A549 (cell line): Measurements from ENCODE around the gene SIGLECL1.

Source experiments
- CHD2 ChIP-seq: fragments of 150-350 bp; IDR thresholded peaks from 2 replicates; pipeline ENCODE4 v1.6.1; 2014; ENCODE audit warnings: low read length; ENCODE audit not compliant: partially characterized antibody
- CHD4 ChIP-seq: fragments of 200-600 bp; sonication (generic); IDR thresholded peaks from 2 replicates; pipeline ENCODE4 v1.6.1; 2016; ENCODE audit warnings: antibody characterized with exemption, mild to moderate bottlenecking, borderline replicate concordance
- EHMT2 ChIP-seq: fragments of 200-600 bp; sonication (generic); IDR thresholded peaks from 2 replicates; pipeline ENCODE4 v1.6.1; 2016; ENCODE audit warnings: antibody characterized with exemption, low read depth, mild to moderate bottlenecking, moderate library complexity
- HDAC2 ChIP-seq: fragments of 200-600 bp; sonication (generic); IDR thresholded peaks from 2 replicates; pipeline ENCODE4 v1.6.1; 2016
- JUN ChIP-seq, 2 experiments: fragments of >200 bp; sonication (Bioruptor Twin); formaldehyde crosslinking; IDR thresholded peaks; 2 replicates in 1 of 2; 3 replicates in 1 of 2; pipeline ENCODE4 v1.6.1; 2016 to 2017
- NPAS2 ChIP-seq: fragments of 250-450 bp; sonication (Bioruptor Pico); IDR thresholded peaks from 2 replicates; pipeline ENCODE4 v1.8.0; 2022; ENCODE audit warnings: mild to moderate bottlenecking, moderate library complexity, borderline replicate concordance
- PHF8 ChIP-seq: fragments of 200-600 bp; sonication (generic); IDR thresholded peaks from 2 replicates; pipeline ENCODE4 v1.6.1; 2016; ENCODE audit warnings: low read depth, mild to moderate bottlenecking, antibody characterized with exemption, moderate library complexity, borderline replicate concordance
- POLR2A ChIP-seq: IDR thresholded peaks from 2 replicates; pipeline ENCODE4 v1.6.1; 2012; ENCODE audit warnings: mild to moderate bottlenecking, low read length
- ZNF302 ChIP-seq: fragments of 250-450 bp; sonication (Bioruptor Pico); IDR thresholded peaks from 2 replicates; pipeline ENCODE4 v1.9.0; 2021; ENCODE audit warnings: inconsistent platforms, mild to moderate bottlenecking, moderate library complexity
- TF ChIP-seq, protein P1 (sequence below): fragments of >200 bp; sonication (Bioruptor Twin); formaldehyde crosslinking; IDR thresholded peaks from 3 replicates; pipeline ENCODE4 v1.5.1; 2016
- TF ChIP-seq, protein P2 (sequence below): fragments of 200-600 bp; sonication (generic); IDR thresholded peaks from 2 replicates; pipeline ENCODE4 v1.6.1; 2016; ENCODE audit warnings: antibody characterized with exemption, mild to moderate bottlenecking, moderate library complexity
- TF ChIP-seq, protein P3 (sequence below): fragments of 150-350 bp; IDR thresholded peaks from 2 replicates; pipeline ENCODE4 v1.6.1; 2014; ENCODE audit warnings: low read depth, mild to moderate bottlenecking, low read length

DNA sequence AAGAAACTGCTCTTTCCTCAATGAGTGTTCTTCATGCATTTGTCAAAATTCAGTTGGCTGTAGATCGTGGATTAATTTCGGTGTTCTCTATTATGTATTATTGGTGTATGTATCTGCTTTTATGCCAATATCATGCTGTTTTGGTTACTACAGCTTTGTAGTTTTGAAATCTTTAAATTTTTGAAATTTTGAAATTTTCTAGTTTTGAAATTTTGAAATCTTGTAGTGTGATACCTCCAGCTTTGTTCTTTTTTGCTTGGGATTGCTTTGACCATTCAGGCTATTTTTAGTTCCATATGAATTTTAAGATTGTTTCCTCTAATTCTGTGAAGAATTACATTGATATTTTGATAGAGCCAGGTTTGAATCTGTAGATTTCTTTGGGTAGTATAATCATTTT lies 22.9 kb upstream of the SIGLECL1 start:
- TF ChIP-seq, protein P1, sequence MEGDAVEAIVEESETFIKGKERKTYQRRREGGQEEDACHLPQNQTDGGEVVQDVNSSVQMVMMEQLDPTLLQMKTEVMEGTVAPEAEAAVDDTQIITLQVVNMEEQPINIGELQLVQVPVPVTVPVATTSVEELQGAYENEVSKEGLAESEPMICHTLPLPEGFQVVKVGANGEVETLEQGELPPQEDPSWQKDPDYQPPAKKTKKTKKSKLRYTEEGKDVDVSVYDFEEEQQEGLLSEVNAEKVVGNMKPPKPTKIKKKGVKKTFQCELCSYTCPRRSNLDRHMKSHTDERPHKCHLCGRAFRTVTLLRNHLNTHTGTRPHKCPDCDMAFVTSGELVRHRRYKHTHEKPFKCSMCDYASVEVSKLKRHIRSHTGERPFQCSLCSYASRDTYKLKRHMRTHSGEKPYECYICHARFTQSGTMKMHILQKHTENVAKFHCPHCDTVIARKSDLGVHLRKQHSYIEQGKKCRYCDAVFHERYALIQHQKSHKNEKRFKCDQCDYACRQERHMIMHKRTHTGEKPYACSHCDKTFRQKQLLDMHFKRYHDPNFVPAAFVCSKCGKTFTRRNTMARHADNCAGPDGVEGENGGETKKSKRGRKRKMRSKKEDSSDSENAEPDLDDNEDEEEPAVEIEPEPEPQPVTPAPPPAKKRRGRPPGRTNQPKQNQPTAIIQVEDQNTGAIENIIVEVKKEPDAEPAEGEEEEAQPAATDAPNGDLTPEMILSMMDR: no peak
- TF ChIP-seq, protein P2, sequence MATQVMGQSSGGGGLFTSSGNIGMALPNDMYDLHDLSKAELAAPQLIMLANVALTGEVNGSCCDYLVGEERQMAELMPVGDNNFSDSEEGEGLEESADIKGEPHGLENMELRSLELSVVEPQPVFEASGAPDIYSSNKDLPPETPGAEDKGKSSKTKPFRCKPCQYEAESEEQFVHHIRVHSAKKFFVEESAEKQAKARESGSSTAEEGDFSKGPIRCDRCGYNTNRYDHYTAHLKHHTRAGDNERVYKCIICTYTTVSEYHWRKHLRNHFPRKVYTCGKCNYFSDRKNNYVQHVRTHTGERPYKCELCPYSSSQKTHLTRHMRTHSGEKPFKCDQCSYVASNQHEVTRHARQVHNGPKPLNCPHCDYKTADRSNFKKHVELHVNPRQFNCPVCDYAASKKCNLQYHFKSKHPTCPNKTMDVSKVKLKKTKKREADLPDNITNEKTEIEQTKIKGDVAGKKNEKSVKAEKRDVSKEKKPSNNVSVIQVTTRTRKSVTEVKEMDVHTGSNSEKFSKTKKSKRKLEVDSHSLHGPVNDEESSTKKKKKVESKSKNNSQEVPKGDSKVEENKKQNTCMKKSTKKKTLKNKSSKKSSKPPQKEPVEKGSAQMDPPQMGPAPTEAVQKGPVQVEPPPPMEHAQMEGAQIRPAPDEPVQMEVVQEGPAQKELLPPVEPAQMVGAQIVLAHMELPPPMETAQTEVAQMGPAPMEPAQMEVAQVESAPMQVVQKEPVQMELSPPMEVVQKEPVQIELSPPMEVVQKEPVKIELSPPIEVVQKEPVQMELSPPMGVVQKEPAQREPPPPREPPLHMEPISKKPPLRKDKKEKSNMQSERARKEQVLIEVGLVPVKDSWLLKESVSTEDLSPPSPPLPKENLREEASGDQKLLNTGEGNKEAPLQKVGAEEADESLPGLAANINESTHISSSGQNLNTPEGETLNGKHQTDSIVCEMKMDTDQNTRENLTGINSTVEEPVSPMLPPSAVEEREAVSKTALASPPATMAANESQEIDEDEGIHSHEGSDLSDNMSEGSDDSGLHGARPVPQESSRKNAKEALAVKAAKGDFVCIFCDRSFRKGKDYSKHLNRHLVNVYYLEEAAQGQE: no peak
- TF ChIP-seq, protein P3, sequence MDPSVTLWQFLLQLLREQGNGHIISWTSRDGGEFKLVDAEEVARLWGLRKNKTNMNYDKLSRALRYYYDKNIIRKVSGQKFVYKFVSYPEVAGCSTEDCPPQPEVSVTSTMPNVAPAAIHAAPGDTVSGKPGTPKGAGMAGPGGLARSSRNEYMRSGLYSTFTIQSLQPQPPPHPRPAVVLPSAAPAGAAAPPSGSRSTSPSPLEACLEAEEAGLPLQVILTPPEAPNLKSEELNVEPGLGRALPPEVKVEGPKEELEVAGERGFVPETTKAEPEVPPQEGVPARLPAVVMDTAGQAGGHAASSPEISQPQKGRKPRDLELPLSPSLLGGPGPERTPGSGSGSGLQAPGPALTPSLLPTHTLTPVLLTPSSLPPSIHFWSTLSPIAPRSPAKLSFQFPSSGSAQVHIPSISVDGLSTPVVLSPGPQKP: no peak
- TF ChIP-seq HDAC2: no peak
- TF ChIP-seq POLR2A: no peak
- no peak for TF ChIP-seq PHF8
- no peak for TF ChIP-seq CHD4
- no peak for TF ChIP-seq NPAS2 (CRISPR knock-in tag)
- no peak for TF ChIP-seq CHD2
- TF ChIP-seq EHMT2: no peak
- TF ChIP-seq JUN (IDR thresholded peaks at IDR 0.05): no peak
- TF ChIP-seq ZNF302: no peak
